Right ventricle myocardium inferior (tissue), 1 donor: Measurements from ENCODE around the gene ARSA. TPM values are rescaled to one million over a fixed set of nuclear protein-coding genes. Genes with fewer than 3 reads are reported as not detected.
"Not testable (repeated sequence)": the region's sequence is repeated elsewhere in the genome, so short reads cannot be mapped to it uniquely, and the experiment has no call there.

Source experiments
- ATAC-seq: fragments of 200-7000 bp; cut with Tn5 transposase; one replicate; pipeline ENCODE4 v1.9.1; 2020; ENCODE audit warnings: mild to moderate bottlenecking, moderate library complexity
- DNase-seq: peaks from one replicate; pipeline ENCODE4 v3.0.0; 2021; ENCODE audit errors: missing footprints
- intact Hi-C: fragments of 100-400 bp; cut with DNase I; formaldehyde crosslinking; loops from one replicate; pipeline ENCODE4 v1.11.0; 2022
- total RNA-seq: library from RNA; stranded (reverse); fragmentation: NEBNext Ultra II Directional; extraction: Animal tissue kit (Norgen Biotek cat#: 25700); gene quantifications from one replicate; pipeline ENCODE4 v1.2.1, GENCODE V29; 2021
- donor health status: DM: no; HTN: yes; CAD: no; lungs with severe emphysema.

The ARSA gene
- total RNA-seq, 1 donor from 2014 or later: 21.3 TPM

DNA sequence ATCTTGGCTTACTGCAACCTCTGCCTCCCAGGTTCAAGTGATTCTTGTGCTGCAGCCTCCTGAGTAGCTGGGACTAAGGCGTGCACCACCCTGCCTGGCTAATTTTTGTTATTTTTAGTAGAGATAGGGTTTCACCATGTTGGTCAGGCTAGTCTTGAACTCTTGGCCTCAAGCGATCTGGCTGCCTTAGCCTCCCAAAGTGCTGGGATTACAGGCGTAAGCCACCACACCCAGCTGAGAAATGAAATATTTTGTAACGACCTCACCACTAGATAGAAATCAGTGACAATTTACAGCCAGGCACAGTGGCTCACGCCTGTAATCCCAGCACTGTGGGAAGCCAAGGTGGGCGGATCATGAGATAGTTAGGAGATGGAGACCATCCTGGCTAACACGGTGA is 31.8 kb upstream of the ARSA start:
- intact Hi-C loops, ATAC-seq: not testable (repeated sequence)

DNA sequence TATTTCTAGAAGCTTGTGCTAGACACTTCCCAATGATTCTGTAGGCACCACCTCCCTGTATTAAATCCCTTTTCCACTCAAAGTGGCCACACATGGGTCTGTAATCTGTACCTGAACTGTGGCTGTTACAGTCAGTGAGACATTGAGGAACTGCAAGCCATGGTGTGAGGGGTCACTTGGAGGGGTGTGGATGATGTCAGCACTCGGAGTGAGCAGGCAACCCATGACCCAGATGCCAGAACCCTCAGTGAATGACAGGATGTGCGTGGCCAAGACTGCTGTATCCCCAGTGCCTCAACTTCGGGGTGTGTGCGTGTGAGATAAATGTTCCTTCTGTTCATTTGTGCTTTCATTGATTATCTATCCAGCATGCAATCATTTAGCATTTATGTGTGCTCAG is 30.0 kb upstream of the ARSA start:
- ATAC-seq: no peak
- intact Hi-C loops: no loop called here
- DNase-seq: no peak

More for the DNA sequence above, 31.8 kb upstream of the ARSA start:
- DNase-seq: not testable (repeated sequence)

DNA sequence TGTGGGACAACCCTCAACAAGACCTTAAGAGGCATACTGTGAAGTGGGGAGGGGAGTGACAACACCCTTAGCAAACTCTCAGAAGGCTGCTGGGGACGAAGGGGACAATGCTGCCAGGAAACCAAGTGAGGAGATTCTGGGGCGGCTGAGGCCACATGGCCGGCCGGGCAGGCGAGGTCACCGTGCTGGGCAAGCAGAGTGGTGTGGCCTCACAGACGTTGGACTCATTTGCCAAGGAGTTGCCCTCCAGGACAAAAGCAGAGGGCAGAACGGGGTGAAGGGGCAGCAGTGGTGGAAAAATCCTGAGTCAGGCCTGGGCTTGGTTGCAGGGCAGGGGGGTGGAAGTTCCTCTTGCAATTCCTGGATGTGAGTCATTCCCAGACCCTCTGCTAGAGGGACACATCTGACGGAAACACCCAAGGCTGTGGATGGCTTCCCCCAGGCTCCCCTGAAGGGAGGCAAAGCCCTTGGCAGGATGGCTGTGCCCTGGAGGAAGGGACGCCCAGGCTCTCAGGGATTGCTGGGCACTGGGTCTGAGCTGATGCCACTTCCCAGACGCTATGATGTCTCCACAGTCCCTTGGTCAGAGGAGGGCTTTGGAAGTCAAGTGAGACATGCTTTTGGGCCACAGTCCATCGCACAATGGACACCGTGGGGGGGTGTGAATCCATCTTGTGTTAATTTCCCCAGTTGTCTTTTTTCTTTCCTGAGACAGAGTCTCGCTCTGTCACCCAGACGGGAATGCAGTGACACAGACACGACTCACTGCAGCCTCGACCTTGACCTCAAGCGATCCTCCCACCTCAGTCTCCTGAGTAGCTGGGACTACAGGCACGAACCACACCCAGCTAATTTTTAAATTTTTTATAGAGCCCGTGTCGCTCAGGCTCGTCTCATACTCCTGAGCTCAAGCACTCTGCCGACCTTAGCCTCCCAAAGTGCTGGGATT is 28.4 kb upstream of the ARSA start:
- intact Hi-C loops: no loop called here
- ATAC-seq: peak; percentile 52
- DNase-seq: no peak

DNA sequence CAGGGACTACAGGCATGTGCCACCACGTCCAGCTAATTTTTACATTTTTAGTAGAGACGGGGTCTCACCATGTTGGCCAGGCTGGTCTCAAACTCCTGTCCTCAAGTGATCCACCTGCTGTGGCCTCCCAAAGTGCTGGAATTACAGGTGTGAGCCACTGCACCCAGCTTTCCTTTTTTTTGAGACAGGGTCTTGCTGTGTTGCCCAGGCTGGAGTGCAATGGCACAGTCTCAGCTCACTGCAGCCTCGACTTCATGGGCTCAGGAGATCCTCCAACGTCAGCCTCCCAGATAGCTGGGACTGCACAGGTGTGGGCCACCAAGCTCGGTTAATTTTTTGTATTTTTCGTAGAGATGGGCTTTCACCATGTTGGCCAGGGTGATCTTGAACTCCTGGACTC is 26.7 kb upstream of the ARSA start:
- DNase-seq, ATAC-seq, intact Hi-C loops: not testable (repeated sequence)

DNA sequence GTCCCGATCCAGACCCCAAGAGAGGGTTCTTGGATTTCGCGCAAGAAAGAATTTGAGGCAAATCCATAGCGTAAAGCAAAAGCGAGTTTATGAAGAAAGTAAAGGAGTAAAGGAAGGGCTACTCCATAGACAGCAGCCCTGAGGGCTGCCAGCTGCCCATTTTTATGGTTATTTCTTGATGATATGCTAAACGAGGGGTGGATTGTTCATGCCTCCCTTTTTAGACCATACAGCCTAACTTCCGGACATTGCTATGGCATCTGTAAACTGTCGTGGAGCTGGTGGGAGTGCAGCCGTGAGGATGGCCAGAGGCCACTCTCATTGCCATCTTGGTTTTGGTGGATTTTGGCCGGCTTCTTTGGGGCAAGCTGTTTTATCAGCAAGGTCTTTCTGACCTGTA is 25.3 kb upstream of the ARSA start:
- ATAC-seq (no peak), DNase-seq (no peak)
- intact Hi-C loops: no loop called here

DNA sequence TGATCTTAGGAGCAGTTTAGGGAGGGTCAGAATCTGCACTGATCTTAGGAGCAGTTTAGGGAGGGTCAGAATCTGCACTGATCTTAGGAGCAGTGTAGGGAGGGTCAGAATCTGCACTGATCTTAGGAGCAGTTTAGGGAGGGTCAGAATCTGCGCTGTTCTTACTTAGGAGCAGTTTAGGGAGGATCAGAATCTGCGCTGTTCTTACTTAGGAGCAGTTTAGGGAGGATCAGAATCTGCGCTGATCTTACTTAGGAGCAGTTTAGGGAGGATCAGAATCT is 15.8 kb upstream of the ARSA start:
- intact Hi-C loops, DNase-seq, ATAC-seq: not testable (repeated sequence)

DNA sequence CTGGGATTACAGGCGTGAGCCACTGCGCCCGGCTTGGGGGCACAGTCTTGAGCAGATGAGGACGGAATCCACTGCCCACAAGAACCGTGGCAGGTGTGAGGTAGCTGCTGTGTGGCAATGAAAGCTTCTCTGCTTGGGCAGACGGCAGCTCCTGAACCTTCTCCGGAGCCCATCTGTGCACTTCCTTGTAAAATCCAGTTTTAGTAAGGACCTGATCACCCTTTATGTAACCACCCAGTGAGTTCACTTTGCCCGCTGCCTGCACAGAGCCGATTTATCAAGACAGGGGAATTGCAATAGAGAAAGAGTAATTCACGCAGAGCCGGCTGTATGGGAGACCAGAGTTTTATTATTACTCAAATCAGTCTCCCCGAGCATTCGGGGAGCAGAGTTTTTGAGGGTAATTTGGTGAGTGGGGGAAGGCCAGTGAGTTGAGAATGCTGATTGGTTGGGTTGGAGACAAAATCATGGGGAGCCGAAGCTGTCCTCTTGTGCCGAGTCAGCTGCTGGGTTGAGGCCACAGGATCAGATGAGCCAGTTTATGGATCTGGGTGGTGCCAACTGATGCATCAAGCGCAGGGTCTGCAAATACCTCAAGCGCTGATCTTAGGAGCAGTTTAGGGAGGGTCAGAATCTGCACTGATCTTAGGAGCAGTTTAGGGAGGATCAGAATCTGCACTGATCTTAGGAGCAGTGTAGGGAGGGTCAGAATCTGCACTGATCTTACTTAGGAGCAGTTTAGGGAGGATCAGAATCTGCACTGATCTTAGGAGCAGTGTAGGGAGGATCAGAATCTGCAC is 15.3 kb upstream of the ARSA start:
- ATAC-seq, DNase-seq, intact Hi-C loops: not testable (repeated sequence)

DNA sequence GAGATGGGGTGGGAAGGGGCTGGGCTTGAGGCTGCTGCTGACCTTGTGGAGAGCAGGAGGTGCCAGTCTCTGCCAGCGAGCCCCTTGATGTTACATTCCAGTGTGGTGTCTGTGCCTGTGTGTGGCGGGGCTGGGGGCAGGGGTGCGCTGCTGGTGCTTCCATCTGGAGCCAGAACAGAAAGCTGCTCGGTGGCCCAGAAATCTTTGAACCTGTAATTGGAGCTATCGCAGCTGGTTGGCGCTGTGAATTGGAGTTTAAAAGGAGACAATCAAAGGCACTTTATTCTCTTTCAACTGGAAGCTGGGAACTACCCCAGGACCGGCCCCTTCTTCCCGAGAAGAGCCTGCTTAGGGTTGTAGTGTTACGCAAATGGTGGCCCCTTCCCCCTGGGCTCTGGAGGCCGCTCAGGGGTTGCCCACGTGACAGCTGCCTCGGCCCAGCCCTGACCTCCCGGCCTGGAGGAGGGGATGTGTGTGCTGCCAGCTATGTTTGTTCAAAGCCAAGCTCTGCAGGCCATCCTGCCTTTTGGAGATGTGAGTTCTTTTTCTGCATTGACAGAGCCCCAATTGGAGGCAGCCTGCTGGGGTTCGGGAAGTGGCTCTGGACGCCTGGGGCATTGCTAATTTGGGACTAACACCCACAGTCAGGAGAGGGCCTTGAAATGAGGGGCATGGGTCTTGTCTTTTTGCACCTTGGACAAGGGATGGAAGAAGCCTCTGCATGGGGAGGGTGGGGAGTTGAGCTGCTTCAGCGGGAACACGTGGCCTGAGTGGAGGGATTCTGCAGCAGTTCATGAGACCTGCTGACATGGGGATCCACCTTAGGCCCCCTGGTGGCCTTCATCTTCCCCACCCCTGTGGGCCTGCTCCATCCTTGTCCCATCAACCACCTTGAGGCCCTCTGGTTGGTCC is 14.0 kb upstream of the ARSA start:
- peak; percentile 65 for ATAC-seq
- no peak for DNase-seq
- intact Hi-C loops: no loop called here

DNA sequence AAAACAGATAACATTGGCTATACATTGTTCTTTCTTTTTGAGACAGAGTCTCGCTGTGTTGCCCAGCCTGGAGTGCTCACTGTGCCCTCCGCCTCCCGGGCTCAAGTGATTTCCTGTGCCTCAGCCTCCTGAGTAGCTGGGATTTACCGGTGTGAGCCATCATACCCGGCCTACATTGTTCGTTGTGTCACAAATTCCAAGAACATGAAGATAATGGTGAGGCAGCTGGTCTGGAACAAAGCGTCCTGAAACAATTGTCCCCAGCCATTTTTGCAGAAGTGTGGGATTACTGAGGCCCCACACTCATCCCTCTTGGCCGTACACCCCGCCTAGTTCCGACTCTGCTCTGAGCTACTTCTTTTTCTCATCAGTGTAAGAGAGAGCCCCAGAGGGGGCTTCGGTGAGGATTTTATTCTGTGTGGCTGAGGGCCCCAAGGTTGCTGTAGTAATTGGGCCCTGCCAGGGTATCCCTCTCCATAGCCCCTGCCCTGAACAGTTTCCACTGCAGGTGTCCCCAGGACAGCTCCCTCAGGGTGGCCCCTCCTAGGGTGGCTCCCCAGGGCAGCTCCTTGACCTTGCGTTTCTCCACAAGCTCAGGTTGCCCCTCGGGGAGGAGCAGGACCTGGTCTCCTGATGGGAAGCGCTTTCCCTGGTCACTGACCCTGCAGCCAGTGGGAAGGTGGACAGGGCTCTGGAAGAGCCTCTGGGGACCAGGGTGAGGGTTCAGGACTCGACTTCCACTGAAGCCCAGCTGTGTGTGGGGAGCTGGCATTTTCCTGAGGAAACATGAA is 13.1 kb upstream of the ARSA start:
- no peak for ATAC-seq
- intact Hi-C loops: no loop called here

DNA sequence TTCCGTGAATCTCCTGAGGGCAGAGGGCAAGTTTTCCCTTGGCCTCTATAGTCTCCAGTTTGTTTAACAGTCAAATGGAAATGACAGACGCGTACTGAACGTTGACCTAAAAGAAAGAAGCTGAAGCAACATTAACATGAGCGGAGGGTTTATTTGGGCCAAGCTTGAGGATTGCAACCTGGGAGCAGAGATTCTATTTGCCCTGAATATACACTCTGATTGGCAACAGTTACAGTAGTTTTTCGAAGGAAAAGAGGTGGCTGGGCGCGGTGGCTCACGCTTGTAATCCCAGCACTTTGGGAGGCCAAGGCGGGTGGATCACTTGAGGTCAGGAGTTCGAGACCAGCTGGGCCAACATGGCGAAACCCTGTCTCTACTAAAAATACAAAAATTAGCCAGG is 12.3 kb upstream of the ARSA start:
- ATAC-seq, intact Hi-C loops, DNase-seq: not testable (repeated sequence)

More for the DNA sequence above, 13.1 kb upstream of the ARSA start:
- DNase-seq: no peak

DNA sequence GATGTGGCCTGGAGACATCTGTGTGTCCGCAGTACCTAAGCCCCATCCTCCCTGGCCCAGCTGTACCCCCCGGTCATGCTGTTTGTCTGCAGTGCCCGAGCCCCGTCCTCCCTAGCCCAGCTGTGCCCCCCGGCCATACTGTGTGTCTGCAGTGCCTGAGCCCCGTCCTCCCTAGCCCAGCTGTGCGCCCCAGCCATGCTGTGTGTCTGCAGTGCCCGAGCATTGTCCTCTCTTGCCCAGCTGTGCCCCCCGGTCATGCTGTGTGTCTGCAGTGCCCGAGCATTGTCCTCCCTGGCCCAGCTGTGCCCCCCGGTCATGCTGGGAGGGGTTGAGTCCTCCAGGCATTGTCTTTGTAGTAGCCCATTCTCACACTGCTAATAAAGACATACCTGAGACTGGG is 7.6 kb upstream of the ARSA start:
- DNase-seq (no peak), ATAC-seq (no peak)
- intact Hi-C loops: no loop called here

DNA sequence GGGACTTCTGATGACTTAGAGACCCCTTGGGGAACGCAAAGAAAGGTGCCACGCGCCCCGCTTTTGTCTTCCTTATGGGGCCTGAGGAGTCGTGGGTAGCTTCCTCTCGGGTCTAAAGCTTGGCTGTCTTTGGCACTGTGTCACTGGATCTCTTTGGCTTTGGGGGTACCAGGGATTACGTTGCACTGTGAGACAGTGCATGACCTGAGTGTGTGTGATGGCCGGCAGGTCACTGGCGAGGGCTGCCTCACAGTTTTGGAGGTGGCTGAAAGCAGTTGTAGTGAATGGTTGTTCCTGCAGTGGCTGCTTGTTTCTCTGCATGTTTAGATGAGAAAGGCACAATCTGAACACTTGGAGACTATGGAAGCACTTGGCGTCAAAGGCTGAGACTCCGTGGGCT is 5.8 kb upstream of the ARSA start:
- ATAC-seq: no peak
- intact Hi-C loops: no loop called here
- no peak for DNase-seq

DNA sequence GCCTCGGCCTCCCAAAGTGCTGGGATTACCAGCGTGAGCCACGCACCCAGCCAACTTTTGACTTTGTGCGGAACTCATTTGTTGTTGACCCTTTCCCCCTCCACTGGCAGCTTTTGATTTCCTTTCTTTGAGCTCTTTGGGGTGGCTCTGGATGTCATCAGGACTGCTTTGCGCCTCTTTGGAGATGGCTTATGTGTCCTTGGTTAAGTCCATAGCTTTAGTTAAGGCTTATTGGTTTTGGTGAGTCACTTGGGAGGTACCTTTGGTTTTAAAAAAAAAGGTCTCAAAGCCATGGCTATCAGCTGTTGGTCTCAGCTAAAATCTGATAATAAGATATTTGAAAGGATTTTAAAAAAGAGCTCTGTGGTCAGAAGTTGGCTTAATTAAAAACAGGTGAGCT is 5.1 kb upstream of the ARSA start:
- no peak for DNase-seq
- ATAC-seq: no peak
- intact Hi-C loops: no loop called here

DNA sequence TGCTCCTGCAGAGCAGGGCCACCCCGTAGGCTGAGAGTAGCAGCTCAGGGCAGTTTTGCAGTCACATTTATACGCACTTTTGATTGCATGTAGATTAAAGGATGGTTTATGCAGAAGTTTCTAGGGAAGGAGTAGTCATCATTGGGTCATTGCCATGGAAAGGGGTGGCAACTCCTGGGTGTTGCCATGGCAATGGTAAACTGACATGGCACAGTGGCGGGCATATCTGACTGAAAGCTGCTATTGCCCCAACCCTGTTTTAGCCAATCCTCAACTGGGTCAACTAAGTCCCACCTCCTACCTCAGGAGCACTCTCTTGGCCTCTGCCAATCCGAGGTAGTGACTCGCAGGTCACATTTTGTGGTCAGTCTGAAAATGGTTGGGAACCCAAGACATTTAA is 2.4 kb upstream of the ARSA start:
- intact Hi-C loops: no loop called here
- no peak for DNase-seq
- ATAC-seq: no peak

DNA sequence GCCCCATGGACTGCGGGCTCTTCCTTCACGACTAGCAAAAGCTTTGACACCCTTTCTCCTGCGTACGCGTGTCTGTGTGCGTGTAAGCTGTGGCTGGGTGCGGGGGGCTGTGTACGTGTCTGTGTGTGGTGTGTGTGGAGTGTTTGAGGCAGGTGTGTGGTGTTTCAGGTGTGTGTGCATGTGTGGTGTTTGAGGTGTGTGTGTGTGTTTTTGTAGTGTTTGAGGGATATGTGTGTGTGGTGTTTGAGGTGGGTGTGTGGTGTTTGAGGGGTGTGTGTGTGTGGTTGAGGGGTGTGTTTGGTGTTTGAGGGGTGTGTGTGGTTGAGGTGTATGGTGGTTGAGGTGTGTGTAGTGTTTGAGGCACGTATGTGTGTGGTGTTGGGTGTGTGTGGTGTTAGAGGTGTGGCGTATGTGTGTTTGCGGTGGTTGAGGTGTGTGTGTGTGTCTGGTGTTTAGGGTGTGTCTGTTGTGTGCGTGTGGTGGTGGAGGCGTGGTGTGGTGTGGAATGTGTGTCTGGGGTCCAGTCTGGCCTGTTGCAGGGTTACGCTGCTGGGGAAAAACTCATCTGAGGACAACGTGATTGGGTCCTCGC is 687 bp upstream of the ARSA start:
- peak; percentile 1 for ATAC-seq
- intact Hi-C loops: no loop called here
- DNase-seq: no peak

DNA sequence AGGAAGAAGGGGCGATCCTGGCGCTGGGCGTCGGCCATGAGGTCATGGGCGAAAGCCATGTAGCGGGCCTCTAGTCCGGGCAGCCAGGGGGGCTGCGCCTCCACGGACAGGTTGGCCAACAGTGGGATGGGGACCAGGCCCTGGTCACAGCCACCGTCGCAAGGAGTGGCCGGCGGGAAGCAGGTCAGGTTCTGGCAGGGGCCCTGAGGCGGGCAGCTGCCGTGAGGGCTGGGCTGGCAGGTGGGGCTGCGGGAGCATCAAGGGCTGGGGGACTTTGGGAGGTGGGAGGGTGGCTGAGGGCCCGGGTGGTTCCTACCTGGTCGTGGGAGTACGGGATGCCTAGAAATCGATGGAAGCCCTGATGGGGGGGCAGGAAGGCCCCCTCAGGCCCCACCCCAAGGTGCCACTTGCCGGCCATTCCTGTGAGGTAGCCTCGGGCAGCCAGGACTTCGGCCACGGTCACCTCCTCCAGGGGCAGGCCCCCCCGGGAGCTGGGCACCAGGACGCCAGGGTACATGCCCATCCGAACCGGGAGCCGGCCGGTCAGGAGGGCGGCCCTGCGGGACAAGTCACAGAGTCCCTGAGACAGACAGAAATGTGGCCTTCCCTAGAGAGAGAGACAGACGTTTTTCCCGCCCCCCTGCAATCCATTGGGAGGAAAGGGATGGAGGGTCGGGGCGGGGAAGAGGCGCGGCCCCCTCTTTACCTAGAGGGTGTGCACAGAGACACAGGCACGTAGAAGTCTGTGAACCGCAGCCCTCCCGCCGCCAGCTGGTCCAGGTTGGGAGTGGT is 906 bp downstream of the ARSA start:
- no peak for ATAC-seq
- DNase-seq: no peak
- intact Hi-C loops: no loop called here

DNA sequence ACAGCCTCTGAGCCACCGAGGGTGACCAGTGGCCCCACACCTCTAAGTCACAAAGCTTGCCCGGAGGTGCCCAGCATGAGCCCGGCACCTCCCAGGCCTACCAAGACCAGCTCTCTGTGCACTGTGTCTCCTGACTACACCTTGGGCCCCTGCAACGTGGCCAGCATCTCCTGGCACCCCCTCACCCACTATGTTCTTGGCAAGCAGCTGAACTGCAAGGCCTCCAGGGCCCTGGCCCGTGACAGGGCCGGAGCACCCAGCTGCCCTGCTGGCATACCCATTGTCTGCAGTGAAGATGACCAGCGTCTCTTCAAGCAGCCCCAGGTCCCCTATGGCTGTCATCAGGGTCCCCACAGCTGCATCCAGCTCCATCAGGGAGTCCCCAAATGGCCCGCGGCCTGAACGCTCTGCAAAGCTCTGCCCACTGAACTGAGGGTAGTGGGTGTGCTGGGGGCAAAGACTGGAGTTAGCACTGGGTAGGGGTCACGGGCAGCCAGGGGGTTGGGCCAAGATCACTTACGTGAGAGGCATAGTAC is 1.6 kb downstream of the ARSA start:
- ATAC-seq (no peak), DNase-seq (no peak)
- intact Hi-C loops: no loop called here
